Measurements from ENCODE around the gene RPS15.

The RPS15 gene

DNA sequence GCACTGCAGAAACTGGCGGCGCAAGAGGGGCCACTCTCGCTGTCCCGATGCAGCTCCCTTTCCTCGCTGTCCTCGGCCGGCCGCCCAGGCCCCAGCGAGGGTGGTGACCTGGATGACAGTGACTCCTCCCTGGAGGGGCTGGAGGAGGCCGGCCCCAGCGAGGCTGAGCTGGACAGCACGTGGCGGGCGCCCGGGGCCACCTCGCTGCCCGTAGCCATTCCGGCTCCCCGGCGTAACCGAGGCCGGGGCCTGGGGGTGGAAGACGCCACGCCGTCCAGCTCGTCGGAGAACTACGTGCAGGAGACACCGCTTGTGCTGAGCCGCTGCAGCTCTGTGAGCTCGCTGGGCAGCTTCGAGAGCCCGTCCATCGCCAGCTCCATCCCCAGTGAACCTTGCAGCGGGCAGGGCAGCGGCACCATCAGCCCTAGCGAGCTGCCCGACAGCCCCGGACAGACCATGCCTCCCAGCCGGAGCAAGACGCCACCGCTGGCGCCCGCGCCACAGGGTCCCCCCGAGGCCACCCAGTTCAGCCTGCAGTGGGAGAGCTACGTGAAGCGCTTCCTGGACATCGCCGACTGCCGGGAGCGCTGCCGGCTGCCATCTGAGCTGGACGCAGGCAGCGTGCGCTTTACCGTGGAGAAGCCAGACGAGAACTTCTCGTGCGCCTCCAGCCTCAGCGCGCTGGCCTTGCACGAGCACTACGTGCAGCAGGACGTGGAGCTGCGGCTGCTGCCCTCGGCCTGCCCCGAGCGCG, 28.4 kb downstream of the RPS15 start:
- TF ChIP-seq ZC3H10 (CRISPR knock-in tag; IDR thresholded peaks at IDR 0.05) (no peak), ZNF565 (CRISPR knock-in tag; conservative IDR thresholded peaks at IDR 0.05; ENCODE audit: low read depth) (no peak), TOX (CRISPR knock-in tag; IDR thresholded peaks at IDR 0.05; ENCODE audit: borderline replicate concordance) (no peak), GLIS3 (CRISPR knock-in tag; IDR thresholded peaks at IDR 0.05) (no peak), OSR1 (CRISPR knock-in tag; IDR thresholded peaks at IDR 0.05) (no peak), ZNF70 (CRISPR knock-in tag; IDR thresholded peaks at IDR 0.05) (no peak), BACH2 (CRISPR knock-in tag; IDR thresholded peaks at IDR 0.05; ENCODE audit: borderline replicate concordance) (no peak), ESRRG (CRISPR knock-in tag; IDR thresholded peaks at IDR 0.05) (no peak), RARB (CRISPR knock-in tag; IDR thresholded peaks at IDR 0.05) (no peak), TCF4 (CRISPR knock-in tag; IDR thresholded peaks at IDR 0.05; ENCODE audit: borderline replicate concordance) (no peak), PATZ1 (CRISPR knock-in tag; IDR thresholded peaks at IDR 0.05; ENCODE audit: borderline replicate concordance) (no peak), POU6F1 (CRISPR knock-in tag; IDR thresholded peaks at IDR 0.05; ENCODE audit: borderline replicate concordance, low read depth) (no peak)
- TF ChIP-seq, protein P1, sequence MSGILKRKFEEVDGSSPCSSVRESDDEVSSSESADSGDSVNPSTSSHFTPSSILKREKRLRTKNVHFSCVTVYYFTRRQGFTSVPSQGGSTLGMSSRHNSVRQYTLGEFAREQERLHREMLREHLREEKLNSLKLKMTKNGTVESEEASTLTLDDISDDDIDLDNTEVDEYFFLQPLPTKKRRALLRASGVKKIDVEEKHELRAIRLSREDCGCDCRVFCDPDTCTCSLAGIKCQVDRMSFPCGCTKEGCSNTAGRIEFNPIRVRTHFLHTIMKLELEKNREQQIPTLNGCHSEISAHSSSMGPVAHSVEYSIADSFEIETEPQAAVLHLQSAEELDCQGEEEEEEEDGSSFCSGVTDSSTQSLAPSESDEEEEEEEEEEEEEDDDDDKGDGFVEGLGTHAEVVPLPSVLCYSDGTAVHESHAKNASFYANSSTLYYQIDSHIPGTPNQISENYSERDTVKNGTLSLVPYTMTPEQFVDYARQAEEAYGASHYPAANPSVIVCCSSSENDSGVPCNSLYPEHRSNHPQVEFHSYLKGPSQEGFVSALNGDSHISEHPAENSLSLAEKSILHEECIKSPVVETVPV (CRISPR knock-in tag; IDR thresholded peaks at IDR 0.05): no peak
- no peak for ATAC-seq

GRCh38 chr19:1467215-1467489, 29.0 kb downstream of the RPS15 start:
- no peak for ATAC-seq
- no peak for TF ChIP-seq CSDC2 (CRISPR knock-in tag; IDR thresholded peaks at IDR 0.05)
- TF ChIP-seq PATZ1 (CRISPR knock-in tag; IDR thresholded peaks at IDR 0.05; ENCODE audit: borderline replicate concordance): no peak
- no peak for TF ChIP-seq ESRRG (CRISPR knock-in tag; IDR thresholded peaks at IDR 0.05)
- TF ChIP-seq POU6F1 (CRISPR knock-in tag; IDR thresholded peaks at IDR 0.05; ENCODE audit: borderline replicate concordance, low read depth): no peak
- TF ChIP-seq ZFP3 (CRISPR knock-in tag; IDR thresholded peaks at IDR 0.05): no peak
- TF ChIP-seq ZC3H10 (CRISPR knock-in tag; IDR thresholded peaks at IDR 0.05): no peak
- TF ChIP-seq, protein P1 (CRISPR knock-in tag; IDR thresholded peaks at IDR 0.05): no peak
- TF ChIP-seq CREB5 (CRISPR knock-in tag; IDR thresholded peaks at IDR 0.05; ENCODE audit: low read depth): no peak
- TF ChIP-seq ZNF8 (CRISPR knock-in tag; IDR thresholded peaks at IDR 0.05): no peak
- TF ChIP-seq ISL1 (CRISPR knock-in tag; IDR thresholded peaks at IDR 0.05): no peak
- TF ChIP-seq ZFP30 (CRISPR knock-in tag; IDR thresholded peaks at IDR 0.05): no peak
- TF ChIP-seq ARNTL (CRISPR knock-in tag; IDR thresholded peaks at IDR 0.05; ENCODE audit: borderline replicate concordance, low read depth): no peak
- no peak for TF ChIP-seq GLIS3 (CRISPR knock-in tag; IDR thresholded peaks at IDR 0.05)
- TF ChIP-seq OSR1 (CRISPR knock-in tag; IDR thresholded peaks at IDR 0.05): no peak
- TF ChIP-seq, protein P2, sequence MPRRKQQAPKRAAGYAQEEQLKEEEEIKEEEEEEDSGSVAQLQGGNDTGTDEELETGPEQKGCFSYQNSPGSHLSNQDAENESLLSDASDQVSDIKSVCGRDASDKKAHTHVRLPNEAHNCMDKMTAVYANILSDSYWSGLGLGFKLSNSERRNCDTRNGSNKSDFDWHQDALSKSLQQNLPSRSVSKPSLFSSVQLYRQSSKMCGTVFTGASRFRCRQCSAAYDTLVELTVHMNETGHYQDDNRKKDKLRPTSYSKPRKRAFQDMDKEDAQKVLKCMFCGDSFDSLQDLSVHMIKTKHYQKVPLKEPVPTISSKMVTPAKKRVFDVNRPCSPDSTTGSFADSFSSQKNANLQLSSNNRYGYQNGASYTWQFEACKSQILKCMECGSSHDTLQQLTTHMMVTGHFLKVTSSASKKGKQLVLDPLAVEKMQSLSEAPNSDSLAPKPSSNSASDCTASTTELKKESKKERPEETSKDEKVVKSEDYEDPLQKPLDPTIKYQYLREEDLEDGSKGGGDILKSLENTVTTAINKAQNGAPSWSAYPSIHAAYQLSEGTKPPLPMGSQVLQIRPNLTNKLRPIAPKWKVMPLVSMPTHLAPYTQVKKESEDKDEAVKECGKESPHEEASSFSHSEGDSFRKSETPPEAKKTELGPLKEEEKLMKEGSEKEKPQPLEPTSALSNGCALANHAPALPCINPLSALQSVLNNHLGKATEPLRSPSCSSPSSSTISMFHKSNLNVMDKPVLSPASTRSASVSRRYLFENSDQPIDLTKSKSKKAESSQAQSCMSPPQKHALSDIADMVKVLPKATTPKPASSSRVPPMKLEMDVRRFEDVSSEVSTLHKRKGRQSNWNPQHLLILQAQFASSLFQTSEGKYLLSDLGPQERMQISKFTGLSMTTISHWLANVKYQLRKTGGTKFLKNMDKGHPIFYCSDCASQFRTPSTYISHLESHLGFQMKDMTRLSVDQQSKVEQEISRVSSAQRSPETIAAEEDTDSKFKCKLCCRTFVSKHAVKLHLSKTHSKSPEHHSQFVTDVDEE (CRISPR knock-in tag; IDR thresholded peaks at IDR 0.05): no peak
- TF ChIP-seq TCF4 (CRISPR knock-in tag; IDR thresholded peaks at IDR 0.05; ENCODE audit: borderline replicate concordance): no peak
- TF ChIP-seq ZNF565 (CRISPR knock-in tag; conservative IDR thresholded peaks at IDR 0.05; ENCODE audit: low read depth): no peak
- no peak for TF ChIP-seq SNAI2 (CRISPR knock-in tag; IDR thresholded peaks at IDR 0.05)
